ENCODE measurements around the gene ERV3-1.
"Not testable (repeated sequence)": the region's sequence is repeated elsewhere in the genome, so short reads cannot be mapped to it uniquely, and the experiment has no call there.

ERV3-1 gene

GRCh38 chr7:64944667-64945502 lies 61.6 kb downstream of the ERV3-1 start:
- DNase-seq (ENCODE audit: low spot score), result not testable (repeated sequence)
